Ovary (tissue), 9 donors: ENCODE data around the gene GNB1. TPM values are rescaled to one million over a fixed set of nuclear protein-coding genes. Genes with fewer than 3 reads are reported as not detected.

ENCODE experiments used
- DNase-seq, 5 donors: peaks; one replicate each; pipeline ENCODE4 v3.0.0-alpha.2; 2019 to 2020
- H3K27ac ChIP-seq, 2 donors: fragments of 200-600 bp; one replicate each; pipeline versions ENCODE4 v1.5.1 to v1.8.0; 2019 to 2022
- H3K27me3 ChIP-seq: fragments of 200-600 bp; one replicate; pipeline ENCODE4 v1.8.0; 2022
- H3K36me3 ChIP-seq: fragments of 200-600 bp; sonication (generic); one replicate; pipeline ENCODE4 v1.5.1; 2019
- H3K4me1 ChIP-seq: one replicate; pipeline ENCODE4 v1.8.1; 2013; ENCODE audit warnings: mild to moderate bottlenecking, moderate library complexity; ENCODE audit not compliant: insufficient read depth
- H3K4me3 ChIP-seq: fragments of 200-600 bp; sonication (generic); one replicate; pipeline ENCODE4 v1.5.1; 2017
- H3K9me3 ChIP-seq, 2 donors: fragments of 200-600 bp in 1 of 2; sonication (generic) in 1 of 2; one replicate each; pipeline versions ENCODE4 v1.5.1 to v1.8.1; 2013 to 2019; ENCODE audit warnings: mild to moderate bottlenecking in 1 of 2, moderate library complexity in 1 of 2
- EP300 ChIP-seq: sonication (generic); formaldehyde crosslinking; IDR thresholded peaks from one replicate; pipeline ENCODE4 v1.6.1; 2017; ENCODE audit warnings: antibody characterized with exemption
- POLR2A ChIP-seq: fragments of 450-650 bp; IDR thresholded peaks from one replicate; pipeline ENCODE4 v1.6.1; 2017; ENCODE audit warnings: antibody characterized with exemption, mild to moderate bottlenecking, moderate library complexity
- WGBS, 3 donors: extraction: QIAGEN DNeasy Blood & Tissue Kit in 1 of 3; methylation state at CpG; one replicate each; pipeline versions ENCODE4 v1.1.5 to v1.1.7; 2013 to 2017; 5-methylcytosine and 5-hydroxymethylcytosine counted together
- intact Hi-C, 4 donors: fragments of 100-400 bp; cut with DNase I; formaldehyde crosslinking; loops; one replicate each; pipeline versions ENCODE4 v1.11.0 to v1.15.1; 2022 to 2023
- polyA plus RNA-seq, 2 donors: library from polyadenylated mRNA; stranded (reverse); fragments of 200-250 nt in 1 of 2; fragments of 350-450 nt in 1 of 2; fragmentation: Illumina TruSeq in 1 of 2; extraction: RNeasy Lipid Tissue Mini Kit (QIAGEN cat#74804) in 1 of 2; gene quantifications; one replicate each; pipeline ENCODE4 v1.2.3, GENCODE V29; 2013 to 2014
- total RNA-seq, 7 donors: library from RNA; depleted of rRNA in 2 of 7; stranded (reverse); fragments of >200 nt in 2 of 7; fragmentation: NEBNext Ultra II Directional in 3 of 7; extraction: Animal tissue kit (Norgen Biotek cat#: 25700) in 3 of 7; gene quantifications; one replicate each; pipeline versions ENCODE4 v1.1.0 to v1.2.4, GENCODE V29; 2016 to 2023
- TF ChIP-seq, protein P1 (sequence below), 3 donors: fragments of 450-650 bp in 2 of 3; fragments of 200-600 bp in 1 of 3; IDR thresholded peaks; one replicate each; pipeline versions ENCODE4 v1.5.1 to v1.8.0; 2016 to 2022; ENCODE audit warnings: antibody characterized with exemption in 3 of 3, mild to moderate bottlenecking in 1 of 3
- donor health status: DM: no; HTN: no; CAD: no; lungs with moderate emphysema.
- donor health status: DM: no; HTN: no; CAD: no.
- donor health status: Bipolar disorder and iron deficiency.
- donor health status: DM: yes; HTN: yes; CAD: no.
- donor health status: DM: no; HTN: no; CAD: no.
- donor health status: DM: yes; HTN: yes; CAD: no.

GNB1 gene
- total and polyA plus RNA-seq, 9 donors: 92.9 to 314 (median 255) TPM

DNA sequence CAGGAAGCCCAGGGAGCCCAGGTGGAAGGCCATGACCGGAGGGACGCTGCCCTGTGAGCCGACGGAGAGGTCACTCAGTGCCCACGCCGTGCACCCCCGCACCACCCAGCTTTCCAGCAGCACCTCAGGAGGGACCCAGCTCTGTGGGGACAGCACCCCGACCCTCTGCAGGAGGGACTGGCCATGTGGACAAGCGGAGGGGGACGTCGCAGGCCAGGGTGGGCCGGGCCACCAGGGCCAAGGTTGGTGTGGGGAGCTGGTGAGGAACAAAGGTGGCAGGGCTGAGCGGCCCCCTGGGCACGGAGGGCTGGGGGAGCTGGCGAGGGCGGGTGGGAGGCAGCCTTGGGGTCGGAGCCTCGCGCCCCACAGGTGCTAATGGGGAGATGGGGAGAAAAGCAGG, 135.5 kb downstream of the GNB1 start:
- intact Hi-C loops: loop anchor here in 2 of 4 donors (5.0 to 10.0 kb wide), 2 partner anchors 139 to 147 kb away; partner anchors contain the start of gene GNB1 (in 1 of the 2)
- no peak for DNase-seq
- TF ChIP-seq EP300: no peak
- TF ChIP-seq POLR2A: no peak
- TF ChIP-seq, protein P1, sequence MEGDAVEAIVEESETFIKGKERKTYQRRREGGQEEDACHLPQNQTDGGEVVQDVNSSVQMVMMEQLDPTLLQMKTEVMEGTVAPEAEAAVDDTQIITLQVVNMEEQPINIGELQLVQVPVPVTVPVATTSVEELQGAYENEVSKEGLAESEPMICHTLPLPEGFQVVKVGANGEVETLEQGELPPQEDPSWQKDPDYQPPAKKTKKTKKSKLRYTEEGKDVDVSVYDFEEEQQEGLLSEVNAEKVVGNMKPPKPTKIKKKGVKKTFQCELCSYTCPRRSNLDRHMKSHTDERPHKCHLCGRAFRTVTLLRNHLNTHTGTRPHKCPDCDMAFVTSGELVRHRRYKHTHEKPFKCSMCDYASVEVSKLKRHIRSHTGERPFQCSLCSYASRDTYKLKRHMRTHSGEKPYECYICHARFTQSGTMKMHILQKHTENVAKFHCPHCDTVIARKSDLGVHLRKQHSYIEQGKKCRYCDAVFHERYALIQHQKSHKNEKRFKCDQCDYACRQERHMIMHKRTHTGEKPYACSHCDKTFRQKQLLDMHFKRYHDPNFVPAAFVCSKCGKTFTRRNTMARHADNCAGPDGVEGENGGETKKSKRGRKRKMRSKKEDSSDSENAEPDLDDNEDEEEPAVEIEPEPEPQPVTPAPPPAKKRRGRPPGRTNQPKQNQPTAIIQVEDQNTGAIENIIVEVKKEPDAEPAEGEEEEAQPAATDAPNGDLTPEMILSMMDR (IDR thresholded peaks at IDR 0.05): no peak
- H3K9me3 ChIP-seq: no peaks in the 10 kb centered on the region
- H3K27me3 ChIP-seq: no peaks in the 10 kb centered on the region
- WGBS, 3 donors: 86 to 93% (median 89%) methylated on average over 19 of the region's 19 CpGs
- H3K36me3 ChIP-seq: no peaks in the 10 kb centered on the region
- H3K27ac ChIP-seq: no peak overlapping the region
- H3K4me1 ChIP-seq: no peaks in the 10 kb centered on the region
- no peak overlapping the region for H3K4me3 ChIP-seq

DNA sequence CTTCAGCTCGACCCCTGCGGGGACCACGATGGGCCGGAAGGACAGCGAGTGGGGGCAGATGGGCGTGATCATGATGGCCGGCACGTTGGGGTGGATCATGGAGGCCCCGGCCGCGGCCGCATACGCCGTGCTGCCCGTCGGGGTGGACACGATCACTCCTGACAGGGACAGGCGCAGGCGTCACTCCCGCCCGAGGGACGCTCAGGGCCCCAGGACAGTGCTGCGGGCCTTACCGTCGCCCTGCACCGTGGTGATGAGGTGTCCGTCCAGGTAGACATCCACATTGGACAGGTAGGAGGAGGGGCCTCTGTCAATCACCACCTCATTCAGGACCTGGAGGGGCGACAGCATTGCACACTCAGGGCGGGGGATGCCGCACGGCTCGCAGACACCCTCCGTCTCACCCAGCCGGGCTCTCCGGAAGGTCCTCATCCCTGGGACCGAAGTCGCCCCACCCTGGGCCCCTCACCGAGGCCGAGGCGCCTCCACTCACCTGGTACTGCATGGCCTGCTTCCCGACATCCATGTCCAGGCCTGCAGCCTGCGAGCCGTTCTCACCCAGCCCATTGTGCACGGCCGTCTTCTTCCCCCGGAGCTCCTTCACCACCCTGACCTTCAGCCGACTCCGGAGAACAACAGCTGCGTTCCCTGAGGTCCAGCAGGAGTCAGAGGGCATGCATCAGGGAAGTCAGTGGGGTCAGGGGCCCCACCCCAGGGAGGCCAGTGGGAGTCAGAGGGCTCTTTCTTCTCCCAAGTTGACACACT, 136.7 kb downstream of the GNB1 start:
- Histone ChIP-seq H3K4me3 (no peak overlapping the region), H3K9me3 (no peaks in the 10 kb centered on the region), H3K27ac (no peak overlapping the region), H3K27me3 (no peaks in the 10 kb centered on the region), H3K4me1 (no peaks in the 10 kb centered on the region), H3K36me3 (no peaks in the 10 kb centered on the region)
- intact Hi-C loops: loop anchor here in 1 of 4 donors (10.0 kb wide), 1 partner anchor 141 kb away; the partner anchor contains the start of gene GNB1
- DNase-seq: no peak
- TF ChIP-seq, protein P1 (IDR thresholded peaks at IDR 0.05): no peak
- TF ChIP-seq POLR2A (no peak), EP300 (no peak)
- WGBS, 3 donors: 85 to 88% (median 87%) methylated on average over 43 to 48 of the region's 49 CpGs

DNA sequence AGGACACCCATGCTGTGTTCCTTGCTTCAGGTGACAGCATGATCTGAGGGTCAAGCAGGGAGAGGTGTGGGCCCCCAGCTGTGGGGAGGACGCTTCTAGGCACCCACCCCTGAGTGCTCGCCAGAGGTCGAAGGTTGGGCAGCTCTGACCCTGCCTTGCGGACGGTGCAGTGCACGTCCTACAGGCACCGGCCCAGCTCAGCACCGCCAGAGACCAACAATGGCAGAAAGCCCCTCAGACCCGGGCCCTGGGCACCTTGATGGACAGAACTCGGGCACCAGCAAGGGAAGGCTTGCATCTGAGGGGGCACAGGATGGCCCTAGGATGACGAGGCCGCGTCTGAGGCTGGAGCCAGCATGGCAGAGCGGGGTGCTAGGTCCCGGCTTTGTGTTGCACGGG, 137.3 kb downstream of the GNB1 start:
- no peaks in the 10 kb centered on the region for H3K4me1 ChIP-seq
- H3K27ac ChIP-seq: no peak overlapping the region
- WGBS, 3 donors: 87 to 91% (median 91%) methylated on average over 16 of the region's 16 CpGs
- no peaks in the 10 kb centered on the region for H3K27me3 ChIP-seq
- TF ChIP-seq POLR2A (no peak), EP300 (no peak)
- TF ChIP-seq, protein P1 (IDR thresholded peaks at IDR 0.05): no peak
- DNase-seq: peak in 1 of 5 donors; percentile 38
- H3K9me3 ChIP-seq: no peaks in the 10 kb centered on the region
- H3K36me3 ChIP-seq: no peaks in the 10 kb centered on the region
- no peak overlapping the region for H3K4me3 ChIP-seq
- intact Hi-C loops: loop anchor here in 1 of 4 donors (10.0 kb wide), 1 partner anchor 141 kb away; the partner anchor contains the start of gene GNB1

DNA sequence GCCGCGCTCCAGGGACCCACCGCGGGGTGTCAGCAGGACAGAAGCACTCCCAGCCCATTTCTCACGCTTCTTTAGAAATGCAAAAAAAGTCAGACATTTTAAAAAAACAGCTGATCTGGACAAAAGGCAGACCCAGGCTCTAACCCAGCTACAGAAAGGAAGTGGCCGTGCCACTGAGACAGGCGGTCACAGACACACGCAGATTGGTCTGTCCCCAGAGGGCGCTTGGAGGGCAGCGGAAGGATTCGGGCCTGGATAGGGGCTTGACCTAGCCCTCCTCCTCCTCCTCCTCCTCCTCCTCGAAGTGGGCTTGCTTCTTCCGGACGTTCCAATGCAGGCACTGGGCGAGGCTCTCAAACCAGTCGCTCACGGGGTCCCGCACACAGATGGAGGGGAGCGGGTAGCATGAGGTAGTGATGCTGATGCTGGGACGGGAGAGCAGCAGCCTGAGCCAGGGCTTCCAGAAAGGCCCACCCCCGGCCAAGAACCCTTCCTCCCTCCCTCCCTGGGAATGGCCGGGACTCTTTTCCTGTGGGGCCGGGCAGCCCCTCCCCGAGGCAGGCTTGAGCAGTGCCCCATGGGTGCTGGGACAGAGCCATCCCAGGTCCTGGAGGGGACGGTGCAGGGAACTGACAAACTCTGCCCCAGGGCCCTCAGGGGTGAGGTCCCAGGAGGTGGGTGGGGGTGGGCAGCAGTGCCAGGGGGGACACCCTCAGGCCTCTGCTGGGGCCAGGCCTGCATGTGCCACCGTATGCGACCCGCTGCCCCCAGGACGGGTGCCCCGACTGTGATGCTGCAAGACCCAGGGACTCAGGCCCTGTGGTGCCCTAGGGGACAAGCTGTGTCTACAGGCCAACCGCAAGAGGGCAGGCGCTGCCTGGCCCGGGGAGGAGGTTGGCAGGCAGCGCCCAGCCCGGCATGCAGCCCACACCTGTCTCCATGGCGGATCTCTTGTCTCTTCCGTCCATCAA, 138.0 kb downstream of the GNB1 start:
- Histone ChIP-seq H3K27ac (no peak overlapping the region), H3K9me3 (no peaks in the 10 kb centered on the region), H3K4me3 (no peak overlapping the region), H3K4me1 (no peaks in the 10 kb centered on the region), H3K36me3 (no peaks in the 10 kb centered on the region), H3K27me3 (no peaks in the 10 kb centered on the region)
- DNase-seq: no peak
- WGBS, 3 donors: 79 to 81% (median 81%) methylated on average over 33 to 37 of the region's 37 CpGs
- intact Hi-C loops: loop anchor here in 1 of 4 donors (10.0 kb wide), 1 partner anchor 142 kb away; the partner anchor contains the start of gene GNB1
- TF ChIP-seq, protein P1 (IDR thresholded peaks at IDR 0.05): no peak
- no peak for TF ChIP-seq POLR2A
- TF ChIP-seq EP300: no peak
